HepG2 (cell line): ENCODE measurements around the gene PEAK3. TPM values are rescaled to one million over a fixed set of nuclear protein-coding genes. Genes with fewer than 3 reads are reported as not detected.

Experiments used
- ARNT ChIP-seq: fragments of 450-650 bp; IDR thresholded peaks from 2 replicates; pipeline ENCODE4 v1.6.1; 2017
- ATAD3A ChIP-seq: sonication (generic); formaldehyde crosslinking; IDR thresholded peaks from 2 replicates; pipeline ENCODE4 v1.4.0; 2020; ENCODE audit warnings: missing genetic modification reagents
- GATAD2A ChIP-seq: IDR thresholded peaks from 2 replicates; pipeline ENCODE4 v1.6.1; 2016
- HES4 ChIP-seq: sonication (generic); formaldehyde crosslinking; IDR thresholded peaks from 2 replicates; pipeline ENCODE4 v1.9.0; 2021; ENCODE audit warnings: mild to moderate bottlenecking, missing genetic modification reagents, borderline replicate concordance
- MEIS2 ChIP-seq: sonication (generic); formaldehyde crosslinking; IDR thresholded peaks from 2 replicates; pipeline ENCODE4 v1.9.0; 2021; ENCODE audit warnings: mild to moderate bottlenecking, missing genetic modification reagents
- PAWR ChIP-seq: sonication (generic); formaldehyde crosslinking; IDR thresholded peaks from 2 replicates; pipeline ENCODE4 v1.4.0; 2020; ENCODE audit warnings: missing genetic modification reagents, mild to moderate bottlenecking, borderline replicate concordance
- PHB2 ChIP-seq: fragments of 450-650 bp; IDR thresholded peaks from 2 replicates; pipeline ENCODE4 v1.6.1; 2018; ENCODE audit not compliant: partially characterized antibody
- RAD21 ChIP-seq: fragments of 450-650 bp; formaldehyde crosslinking; IDR thresholded peaks from 2 replicates; pipeline ENCODE4 v1.5.0; 2020; ENCODE audit warnings: mild to moderate bottlenecking
- SNAPC2 ChIP-seq: sonication (generic); formaldehyde crosslinking; IDR thresholded peaks from 2 replicates; pipeline ENCODE4 v1.8.1; 2022; ENCODE audit warnings: mild to moderate bottlenecking, missing genetic modification reagents
- SP5 ChIP-seq: IDR thresholded peaks from 2 replicates; pipeline ENCODE4 v1.6.1; 2016; ENCODE audit warnings: low read depth, borderline replicate concordance
- SPEN ChIP-seq: sonication (generic); formaldehyde crosslinking; IDR thresholded peaks from 2 replicates; pipeline ENCODE4 v1.5.1; 2020; ENCODE audit warnings: low read depth, mild to moderate bottlenecking, missing genetic modification reagents
- TMF1 ChIP-seq: sonication (generic); formaldehyde crosslinking; IDR thresholded peaks from 2 replicates; pipeline ENCODE4 v1.8.1; 2022; ENCODE audit warnings: low read depth, missing genetic modification reagents
- ZC3H4 ChIP-seq: sonication (generic); formaldehyde crosslinking; IDR thresholded peaks from 2 replicates; pipeline ENCODE4 v1.4.0; 2020; ENCODE audit warnings: missing genetic modification reagents, borderline replicate concordance
- ZNF670 ChIP-seq: sonication (generic); formaldehyde crosslinking; IDR thresholded peaks from 2 replicates; pipeline ENCODE4 v1.8.0; 2022; ENCODE audit warnings: mild to moderate bottlenecking, missing genetic modification reagents, borderline replicate concordance
- polyA plus RNA-seq, 8 experiments: library from polyadenylated mRNA; depleted of rRNA in 3 of 8; stranded (reverse) in 7 of 8; unstranded in 1 of 8; fragments of >200 nt; fragmentation: Illumina TruSeq in 4 of 8; extraction: Trizol in 4 of 8; gene quantifications; 2 replicates each; pipeline versions ENCODE4 v1.2.1 to v1.2.3, GENCODE V29; 2011 to 2016; ENCODE audit warnings: low read depth in 4 of 8, missing spikeins in 1 of 8, mixed read lengths in 1 of 8; ENCODE audit not compliant: insufficient read depth in 1 of 8
- total RNA-seq, 5 experiments: library from RNA; depleted of rRNA; stranded (reverse); fragments of >200 nt; fragmentation: Illumina TruSeq; extraction: Trizol; gene quantifications; 2 replicates each; pipeline ENCODE4 v1.2.3, GENCODE V29; 2016; ENCODE audit warnings: low read depth in 1 of 5
- TF ChIP-seq, protein P1 (sequence below): sonication (generic); formaldehyde crosslinking; IDR thresholded peaks from 2 replicates; pipeline ENCODE4 v1.5.0; 2020; ENCODE audit warnings: missing genetic modification reagents
- TF ChIP-seq, protein P2 (sequence below): sonication (generic); formaldehyde crosslinking; IDR thresholded peaks from 2 replicates; pipeline ENCODE4 v1.8.0; 2023; ENCODE audit warnings: mild to moderate bottlenecking, missing genetic modification reagents
- TF ChIP-seq, protein P3 (sequence below): sonication (generic); formaldehyde crosslinking; conservative IDR thresholded peaks from 2 replicates; pipeline ENCODE4 v1.4.0; 2020; ENCODE audit warnings: missing genetic modification reagents
- TF ChIP-seq, protein P4 (sequence below): sonication (generic); formaldehyde crosslinking; IDR thresholded peaks from 2 replicates; pipeline ENCODE4 v1.9.0; 2021; ENCODE audit warnings: missing genetic modification reagents, borderline replicate concordance
- TF ChIP-seq, protein P5 (sequence below): IDR thresholded peaks from 2 replicates; pipeline ENCODE4 v1.4.0; 2020; ENCODE audit warnings: mild to moderate bottlenecking, missing genetic modification reagents

PEAK3 gene
- total and polyA plus RNA-seq, 2 of the 13 experiments (the other 11 are each of a cell fraction or from before 2014, with no cell fraction given): not detected

DNA sequence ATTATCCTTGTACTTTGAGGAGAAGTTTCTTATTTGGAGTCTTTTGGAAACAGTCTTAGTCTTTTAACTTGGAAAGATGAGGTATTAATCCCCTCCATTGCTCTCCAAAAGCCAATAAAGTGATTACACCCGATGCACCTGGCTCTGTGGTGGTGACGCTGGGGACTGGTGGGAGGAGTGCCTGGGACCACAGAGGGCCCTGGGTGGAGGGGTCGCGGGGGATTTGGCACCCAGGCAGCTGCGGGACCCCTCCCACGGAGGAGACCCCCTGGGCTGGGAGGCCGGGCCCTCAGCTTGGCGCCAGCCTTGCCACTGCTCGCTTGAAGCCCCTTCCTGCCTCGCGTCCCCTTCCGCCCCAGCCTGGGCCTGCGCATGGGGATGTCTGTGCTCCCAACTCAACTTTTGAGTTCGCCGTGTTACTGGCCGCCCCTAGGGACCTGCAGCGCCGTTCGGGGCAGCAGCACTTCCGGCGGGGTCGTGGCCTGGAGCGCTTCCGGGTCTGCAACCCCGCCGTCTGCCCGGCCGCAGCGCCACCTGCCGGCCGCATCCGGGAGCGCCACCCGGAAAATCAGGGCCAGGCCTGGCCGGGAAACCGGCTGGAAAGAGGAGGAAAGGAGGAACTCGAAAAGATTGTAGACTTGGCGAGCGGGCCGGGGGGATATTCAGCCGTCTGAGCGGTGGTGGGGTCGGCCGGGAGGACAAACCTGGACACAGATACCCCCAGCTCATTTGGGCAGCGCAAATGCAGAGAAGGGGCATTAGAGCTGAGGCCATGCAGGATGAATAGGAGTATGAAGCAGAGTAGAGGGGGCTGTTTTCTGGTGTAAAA, 8.4 kb downstream of the PEAK3 start (continued):
- TF ChIP-seq, protein P1, sequence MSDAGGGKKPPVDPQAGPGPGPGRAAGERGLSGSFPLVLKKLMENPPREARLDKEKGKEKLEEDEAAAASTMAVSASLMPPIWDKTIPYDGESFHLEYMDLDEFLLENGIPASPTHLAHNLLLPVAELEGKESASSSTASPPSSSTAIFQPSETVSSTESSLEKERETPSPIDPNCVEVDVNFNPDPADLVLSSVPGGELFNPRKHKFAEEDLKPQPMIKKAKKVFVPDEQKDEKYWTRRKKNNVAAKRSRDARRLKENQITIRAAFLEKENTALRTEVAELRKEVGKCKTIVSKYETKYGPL (CRISPR knock-in tag): no peak
- TF ChIP-seq, protein P2, sequence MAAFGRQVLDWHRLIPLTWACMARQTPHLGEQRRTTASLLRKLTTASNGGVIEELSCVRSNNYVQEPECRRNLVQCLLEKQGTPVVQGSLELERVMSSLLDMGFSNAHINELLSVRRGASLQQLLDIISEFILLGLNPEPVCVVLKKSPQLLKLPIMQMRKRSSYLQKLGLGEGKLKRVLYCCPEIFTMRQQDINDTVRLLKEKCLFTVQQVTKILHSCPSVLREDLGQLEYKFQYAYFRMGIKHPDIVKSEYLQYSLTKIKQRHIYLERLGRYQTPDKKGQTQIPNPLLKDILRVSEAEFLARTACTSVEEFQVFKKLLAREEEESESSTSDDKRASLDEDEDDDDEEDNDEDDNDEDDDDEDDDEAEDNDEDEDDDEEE (CRISPR knock-in tag): peak; percentile 59; the same call in 1 of the 2 replicates
- TF ChIP-seq, protein P3, sequence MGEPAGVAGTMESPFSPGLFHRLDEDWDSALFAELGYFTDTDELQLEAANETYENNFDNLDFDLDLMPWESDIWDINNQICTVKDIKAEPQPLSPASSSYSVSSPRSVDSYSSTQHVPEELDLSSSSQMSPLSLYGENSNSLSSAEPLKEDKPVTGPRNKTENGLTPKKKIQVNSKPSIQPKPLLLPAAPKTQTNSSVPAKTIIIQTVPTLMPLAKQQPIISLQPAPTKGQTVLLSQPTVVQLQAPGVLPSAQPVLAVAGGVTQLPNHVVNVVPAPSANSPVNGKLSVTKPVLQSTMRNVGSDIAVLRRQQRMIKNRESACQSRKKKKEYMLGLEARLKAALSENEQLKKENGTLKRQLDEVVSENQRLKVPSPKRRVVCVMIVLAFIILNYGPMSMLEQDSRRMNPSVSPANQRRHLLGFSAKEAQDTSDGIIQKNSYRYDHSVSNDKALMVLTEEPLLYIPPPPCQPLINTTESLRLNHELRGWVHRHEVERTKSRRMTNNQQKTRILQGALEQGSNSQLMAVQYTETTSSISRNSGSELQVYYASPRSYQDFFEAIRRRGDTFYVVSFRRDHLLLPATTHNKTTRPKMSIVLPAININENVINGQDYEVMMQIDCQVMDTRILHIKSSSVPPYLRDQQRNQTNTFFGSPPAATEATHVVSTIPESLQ (CRISPR knock-in tag): no peak
- TF ChIP-seq, protein P4, sequence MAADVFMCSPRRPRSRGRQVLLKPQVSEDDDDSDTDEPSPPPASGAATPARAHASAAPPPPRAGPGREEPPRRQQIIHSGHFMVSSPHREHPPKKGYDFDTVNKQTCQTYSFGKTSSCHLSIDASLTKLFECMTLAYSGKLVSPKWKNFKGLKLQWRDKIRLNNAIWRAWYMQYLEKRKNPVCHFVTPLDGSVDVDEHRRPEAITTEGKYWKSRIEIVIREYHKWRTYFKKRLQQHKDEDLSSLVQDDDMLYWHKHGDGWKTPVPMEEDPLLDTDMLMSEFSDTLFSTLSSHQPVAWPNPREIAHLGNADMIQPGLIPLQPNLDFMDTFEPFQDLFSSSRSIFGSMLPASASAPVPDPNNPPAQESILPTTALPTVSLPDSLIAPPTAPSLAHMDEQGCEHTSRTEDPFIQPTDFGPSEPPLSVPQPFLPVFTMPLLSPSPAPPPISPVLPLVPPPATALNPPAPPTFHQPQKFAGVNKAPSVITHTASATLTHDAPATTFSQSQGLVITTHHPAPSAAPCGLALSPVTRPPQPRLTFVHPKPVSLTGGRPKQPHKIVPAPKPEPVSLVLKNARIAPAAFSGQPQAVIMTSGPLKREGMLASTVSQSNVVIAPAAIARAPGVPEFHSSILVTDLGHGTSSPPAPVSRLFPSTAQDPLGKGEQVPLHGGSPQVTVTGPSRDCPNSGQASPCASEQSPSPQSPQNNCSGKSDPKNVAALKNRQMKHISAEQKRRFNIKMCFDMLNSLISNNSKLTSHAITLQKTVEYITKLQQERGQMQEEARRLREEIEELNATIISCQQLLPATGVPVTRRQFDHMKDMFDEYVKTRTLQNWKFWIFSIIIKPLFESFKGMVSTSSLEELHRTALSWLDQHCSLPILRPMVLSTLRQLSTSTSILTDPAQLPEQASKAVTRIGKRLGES (CRISPR knock-in tag): no peak
- TF ChIP-seq RAD21 (CRISPR knock-in tag) (peak; percentile 92), ZC3H4 (CRISPR knock-in tag) (no peak), PAWR (CRISPR knock-in tag) (no peak), SPEN (CRISPR knock-in tag) (peak; percentile 64), SNAPC2 (CRISPR knock-in tag) (no peak), ARNT (no peak), PHB2 (no peak), ZNF670 (CRISPR knock-in tag) (peak; percentile 64; the same call in 1 of the 2 replicates), SP5 (CRISPR knock-in tag) (no peak), MEIS2 (CRISPR knock-in tag) (no peak; the same call in 1 of the 2 replicates), ATAD3A (CRISPR knock-in tag) (no peak), TMF1 (CRISPR knock-in tag) (no peak), GATAD2A (peak; percentile 55; the same call in 1 of the 2 replicates), HES4 (0 out of 2 replicates have a peak, but pooled peaks have one; percentile 77)
- TF ChIP-seq, protein P5, sequence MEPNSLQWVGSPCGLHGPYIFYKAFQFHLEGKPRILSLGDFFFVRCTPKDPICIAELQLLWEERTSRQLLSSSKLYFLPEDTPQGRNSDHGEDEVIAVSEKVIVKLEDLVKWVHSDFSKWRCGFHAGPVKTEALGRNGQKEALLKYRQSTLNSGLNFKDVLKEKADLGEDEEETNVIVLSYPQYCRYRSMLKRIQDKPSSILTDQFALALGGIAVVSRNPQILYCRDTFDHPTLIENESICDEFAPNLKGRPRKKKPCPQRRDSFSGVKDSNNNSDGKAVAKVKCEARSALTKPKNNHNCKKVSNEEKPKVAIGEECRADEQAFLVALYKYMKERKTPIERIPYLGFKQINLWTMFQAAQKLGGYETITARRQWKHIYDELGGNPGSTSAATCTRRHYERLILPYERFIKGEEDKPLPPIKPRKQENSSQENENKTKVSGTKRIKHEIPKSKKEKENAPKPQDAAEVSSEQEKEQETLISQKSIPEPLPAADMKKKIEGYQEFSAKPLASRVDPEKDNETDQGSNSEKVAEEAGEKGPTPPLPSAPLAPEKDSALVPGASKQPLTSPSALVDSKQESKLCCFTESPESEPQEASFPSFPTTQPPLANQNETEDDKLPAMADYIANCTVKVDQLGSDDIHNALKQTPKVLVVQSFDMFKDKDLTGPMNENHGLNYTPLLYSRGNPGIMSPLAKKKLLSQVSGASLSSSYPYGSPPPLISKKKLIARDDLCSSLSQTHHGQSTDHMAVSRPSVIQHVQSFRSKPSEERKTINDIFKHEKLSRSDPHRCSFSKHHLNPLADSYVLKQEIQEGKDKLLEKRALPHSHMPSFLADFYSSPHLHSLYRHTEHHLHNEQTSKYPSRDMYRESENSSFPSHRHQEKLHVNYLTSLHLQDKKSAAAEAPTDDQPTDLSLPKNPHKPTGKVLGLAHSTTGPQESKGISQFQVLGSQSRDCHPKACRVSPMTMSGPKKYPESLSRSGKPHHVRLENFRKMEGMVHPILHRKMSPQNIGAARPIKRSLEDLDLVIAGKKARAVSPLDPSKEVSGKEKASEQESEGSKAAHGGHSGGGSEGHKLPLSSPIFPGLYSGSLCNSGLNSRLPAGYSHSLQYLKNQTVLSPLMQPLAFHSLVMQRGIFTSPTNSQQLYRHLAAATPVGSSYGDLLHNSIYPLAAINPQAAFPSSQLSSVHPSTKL (CRISPR knock-in tag): peak; percentile 44; the same call in 1 of the 2 replicates
